T-helper 2 cell treated with Interferon-gamma antibody and Interleukin-4, amounts not matched to agents 100 ng/mL and 5 ng/mL, for 36 hours (primary cell): ENCODE measurements around the gene CSNK1A1L. TPM values are rescaled to one million over a fixed set of nuclear protein-coding genes. Genes with fewer than 3 reads are reported as not detected.

ENCODE experiments used
- intact Hi-C: fragments of 100-400 bp; cut with micrococcal nuclease; formaldehyde crosslinking; loops from one replicate; pipeline ENCODE4 v1.15.1; 2023
- total RNA-seq: library from RNA; stranded (reverse); gene quantifications from 2 replicates; pipeline ENCODE4 v1.2.3, GENCODE V29; 2022

The CSNK1A1L gene
- total RNA-seq, 1 donor from 2014 or later, result not detected

DNA sequence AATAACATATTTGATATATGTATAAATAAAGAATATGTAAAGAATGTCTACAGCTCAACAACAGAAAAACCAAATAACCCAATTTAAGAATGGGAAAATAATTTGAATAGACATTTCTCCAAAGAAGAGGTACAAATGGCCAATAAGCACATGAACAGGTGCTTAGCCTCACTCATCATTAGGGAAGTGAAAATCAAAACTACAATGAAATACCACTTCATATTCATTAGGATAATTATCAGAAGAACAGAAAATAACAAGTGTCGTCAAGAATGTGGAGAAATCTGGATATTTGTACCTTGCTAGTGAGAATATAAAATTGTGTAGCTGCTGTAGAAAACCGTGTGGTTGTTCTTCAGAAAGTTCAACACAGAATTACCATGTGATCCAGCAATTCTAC lies 37.6 kb downstream of the CSNK1A1L start:
- intact Hi-C loops, result loop anchor here (2.0 kb wide), 1 partner anchor 211 kb away; no protein-coding TSS in a partner anchor

DNA sequence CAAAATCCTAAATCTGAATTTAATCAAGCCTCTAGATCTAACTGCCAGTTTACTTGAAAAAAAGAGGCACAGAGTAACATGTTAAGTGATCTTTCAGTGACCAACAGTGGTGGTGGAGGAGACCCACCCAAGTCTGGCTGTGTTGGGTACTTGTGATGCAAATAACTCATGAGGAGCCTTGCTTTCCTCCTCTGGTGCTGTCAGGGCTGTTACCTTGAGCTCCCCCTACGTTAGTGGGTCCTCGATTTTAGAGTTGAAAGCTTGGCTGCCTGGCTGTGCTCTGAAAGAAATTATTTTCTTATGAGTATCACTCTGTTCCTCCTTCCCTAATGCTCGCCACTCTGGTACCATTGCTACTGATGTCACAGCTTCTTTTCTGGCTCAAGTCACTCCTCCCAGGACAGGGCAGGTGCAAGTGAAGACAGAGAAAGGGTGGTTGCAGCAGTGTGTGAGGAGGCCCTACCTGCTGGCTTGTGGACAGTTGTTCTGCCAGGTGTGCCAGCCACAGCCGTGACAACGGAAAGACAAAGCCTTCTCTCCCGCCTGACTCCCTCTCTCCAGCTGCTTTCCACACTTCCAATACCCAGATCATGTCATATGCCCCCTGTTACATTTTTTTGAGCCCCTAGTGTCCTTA lies 39.5 kb downstream of the CSNK1A1L start:
- intact Hi-C loops, result no loop called here

DNA sequence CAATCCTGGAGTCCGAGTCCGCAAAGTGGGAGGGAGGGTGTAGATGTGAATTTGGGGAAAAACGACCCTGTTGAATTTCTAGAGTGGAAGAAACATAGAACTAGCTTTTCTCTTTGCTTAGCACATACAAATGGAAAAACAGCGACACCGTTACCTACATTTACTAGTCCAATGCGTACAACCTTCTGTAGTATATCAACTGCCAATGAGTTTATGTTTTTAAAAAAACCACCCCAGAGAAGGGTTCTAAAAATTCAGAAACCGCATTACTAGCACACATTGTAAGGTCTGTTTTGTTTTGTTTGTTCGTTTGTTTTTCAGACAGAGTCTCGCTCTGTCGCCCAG lies 45.6 kb downstream of the CSNK1A1L start:
- intact Hi-C loops, result loop anchor here (1.0 to 10.0 kb wide), 6 partner anchors 61 to 1975 kb away; partner anchors contain the start of genes ALG5, CCNA1, NHLRC3 and PROSER1

DNA sequence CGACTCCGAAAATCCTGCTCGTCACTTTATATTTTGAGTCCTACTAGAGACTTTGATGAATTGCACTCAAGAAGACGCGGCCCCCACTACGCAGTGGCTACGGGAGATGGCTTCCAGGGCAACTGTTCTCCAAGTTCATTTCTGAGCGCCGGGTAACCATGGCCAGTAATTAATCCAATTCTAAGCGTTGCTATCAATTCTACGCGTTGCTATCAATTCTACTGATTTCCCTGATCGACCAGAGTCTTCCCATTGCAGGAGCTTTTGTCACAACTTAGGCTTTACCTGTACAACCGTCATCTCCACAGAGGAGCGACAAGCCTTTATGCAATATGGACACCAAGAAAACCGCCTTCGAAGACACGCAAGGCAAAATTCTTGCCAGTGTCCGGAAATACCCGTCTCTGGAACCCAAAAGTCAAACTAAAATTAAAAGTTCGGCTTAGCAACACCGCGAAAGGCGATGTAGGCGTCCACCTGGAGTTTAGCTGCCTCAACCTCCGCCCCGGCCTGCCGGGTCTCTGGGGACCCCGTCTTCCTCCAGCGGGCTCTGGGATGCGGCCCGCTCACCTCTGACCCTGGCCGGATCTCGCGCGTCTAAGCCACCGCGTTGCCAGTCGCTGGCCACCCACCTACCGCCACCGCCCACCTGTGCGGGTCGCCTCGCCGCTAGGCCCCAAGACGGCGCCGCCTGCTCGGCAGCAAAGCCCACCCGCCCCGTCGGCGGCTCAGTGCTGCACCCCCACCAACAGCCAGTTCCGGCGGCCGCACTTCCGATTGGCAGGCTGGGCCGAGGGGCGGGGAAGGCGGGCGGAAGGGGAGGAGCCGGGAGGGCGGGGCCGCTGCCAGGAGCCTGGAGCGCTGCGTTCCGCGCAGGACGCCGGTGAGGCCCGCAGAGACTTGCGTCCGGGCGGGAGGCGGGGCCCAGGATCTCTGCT lies 46.3 kb downstream of the CSNK1A1L start, which contains the start of gene SUPT20H:
Gene SUPT20H, minus strand, starts transcription at position 779 of the 938 bp plus-strand sequence. CDS start 8,198 bp downstream, outside the sequence.
- intact Hi-C loops, result loop anchor here (1.0 to 10.0 kb wide), 6 partner anchors 60 to 1976 kb away; partner anchors contain the start of genes ALG5, CCNA1, NHLRC3 and PROSER1

DNA sequence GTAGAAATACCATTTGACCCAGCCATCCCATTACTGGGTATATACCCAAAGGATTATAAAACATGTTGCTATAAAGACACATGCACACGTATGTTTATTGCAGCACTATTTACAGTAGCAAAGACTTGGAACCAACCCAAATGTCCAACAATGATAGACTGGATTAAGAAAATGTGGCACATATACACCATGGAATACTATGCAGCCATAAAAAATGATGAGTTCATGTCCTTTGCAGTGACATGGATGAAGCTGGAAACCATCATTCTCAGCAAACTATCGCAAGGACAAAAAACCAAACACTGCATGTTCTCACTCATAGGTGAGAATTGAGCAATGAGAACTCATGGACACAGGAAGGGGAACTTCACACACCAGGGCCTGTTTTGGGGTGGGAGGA lies 49.2 kb downstream of the CSNK1A1L start:
- intact Hi-C loops, result loop anchor here (5.0 to 10.0 kb wide), 3 partner anchors 621 to 1979 kb away; partner anchors contain the start of genes CCNA1, NHLRC3, PROSER1 and SPART

Other genes starting within 250 kb of the CSNK1A1L start
- not detected in 2 replicates for gene SMAD9, start 185.4 kb downstream of the CSNK1A1L start, total RNA-seq
- gene ALG5, start 106.3 kb downstream of the CSNK1A1L start, total RNA-seq, result 40.7 and 41.1 TPM in 2 replicates
- 101 and 104 TPM in 2 replicates for gene EXOSC8, start 104.9 kb downstream of the CSNK1A1L start, total RNA-seq
- gene SUPT20H, start 46.0 kb downstream of the CSNK1A1L start, total RNA-seq, result 68.3 and 71.6 TPM in 2 replicates